Renal pelvis (tissue), 4 donors: ENCODE data around the gene ADCY5. TPM values are rescaled to one million over a fixed set of nuclear protein-coding genes. Genes with fewer than 3 reads are reported as not detected.

ENCODE experiments used
- DNase-seq: peaks from one replicate; pipeline ENCODE4 v3.0.0-alpha.2; 2013
- polyA plus RNA-seq, 3 donors: library from polyadenylated mRNA; unstranded; fragments of 120-200 nt; gene quantifications; one replicate each; pipeline ENCODE4 v1.2.1, GENCODE V29; 2013; ENCODE audit not compliant: insufficient read length in 3 of 3

Gene ADCY5
- polyA plus RNA-seq, 3 donors, result 11.2 to 13.4 (median 12.6) TPM

GRCh38 chr3:123371426-123371825 lies 77.5 kb downstream of the ADCY5 start:
- no peak for DNase-seq

- DNase-seq, result no peak
Observed at GRCh38 chr3:123370819-123371218, 78.1 kb downstream of the ADCY5 start.

- DNase-seq, result no peak
Observed at GRCh38 chr3:123369085-123369484, 79.8 kb downstream of the ADCY5 start.

GRCh38 chr3:123367467-123368154 lies 81.3 kb downstream of the ADCY5 start:
- no peak for DNase-seq

- no peak for DNase-seq
Observed at GRCh38 chr3:123365450-123366143, 83.3 kb downstream of the ADCY5 start.

- DNase-seq, result no peak
Observed at GRCh38 chr3:123361071-123361470, 87.8 kb downstream of the ADCY5 start.

- no peak for DNase-seq
Observed at GRCh38 chr3:123357275-123357674, 91.6 kb downstream of the ADCY5 start.

- DNase-seq, result no peak
Observed at GRCh38 chr3:123353850-123354233, 95.0 kb downstream of the ADCY5 start.

- no peak for DNase-seq
Observed at GRCh38 chr3:123353227-123353849, 95.6 kb downstream of the ADCY5 start.

- DNase-seq, result no peak
Observed at GRCh38 chr3:123352134-123352554, 96.7 kb downstream of the ADCY5 start.

GRCh38 chr3:123351501-123351900 lies 97.4 kb downstream of the ADCY5 start:
- DNase-seq, result no peak

GRCh38 chr3:123350971-123351370 lies 97.9 kb downstream of the ADCY5 start:
- DNase-seq, result no peak

- no peak for DNase-seq
Observed at GRCh38 chr3:123349566-123350435, 99.1 kb downstream of the ADCY5 start.

- DNase-seq, result no peak
Observed at GRCh38 chr3:123349201-123349535, 99.7 kb downstream of the ADCY5 start.

GRCh38 chr3:123348471-123349200 lies 100.3 kb downstream of the ADCY5 start:
- DNase-seq, result no peak

GRCh38 chr3:123347691-123348264 lies 101.1 kb downstream of the ADCY5 start:
- no peak for DNase-seq

- no peak for DNase-seq
Observed at GRCh38 chr3:123347205-123347604, 101.7 kb downstream of the ADCY5 start.

- DNase-seq, result no peak
Observed at GRCh38 chr3:123346021-123346420, 102.9 kb downstream of the ADCY5 start.

- DNase-seq, result no peak
Observed at GRCh38 chr3:123344907-123345594, 103.8 kb downstream of the ADCY5 start.

GRCh38 chr3:123344175-123344906 lies 104.5 kb downstream of the ADCY5 start:
- no peak for DNase-seq
